PC-3 (cell line): Measurements from ENCODE around the gene ENTHD1. TPM values are rescaled to one million over a fixed set of nuclear protein-coding genes. Genes with fewer than 3 reads are reported as not detected.

ENCODE experiments used
- ATAC-seq: fragments of 200-7000 bp; cut with Tn5 transposase; 2 replicates; pipeline ENCODE4 v1.9.1; 2020; ENCODE audit warnings: mild to moderate bottlenecking, moderate library complexity
- BruUV-seq: library from RNA; stranded (reverse); fragments of 400-500 nt; replicated peaks from 2 replicates; lab custom pipeline; 2021; lab: Mats Ljungman, UMichigan
- CTCF ChIA-PET: fragments of 300-600 bp; sonication (Branson Sonifier 250); formaldehyde crosslinking; loops from one replicate; lab custom pipeline; 2022; ENCODE audit warnings: antibody characterized with exemption; lab: Charles Lee
- POLR2A ChIA-PET: fragments of 300-600 bp; sonication (Branson Sonifier 250); formaldehyde crosslinking; loops from one replicate; lab custom pipeline; 2022; ENCODE audit warnings: antibody characterized with exemption; ENCODE audit not compliant: unreplicated experiment; lab: Charles Lee
- DNase-seq: peaks from one replicate; pipeline ENCODE4 v3.0.0-alpha.2; 2015
- H2AFZ ChIP-seq: fragments of 300-600 bp; sonication (generic); 2 replicates; pipeline ENCODE4 v1.6.0; 2016; ENCODE audit warnings: antibody characterized with exemption, low read length
- H3F3A ChIP-seq: fragments of 300-600 bp; sonication (generic); one replicate; pipeline ENCODE4 v1.6.0; 2017; ENCODE audit warnings: antibody characterized with exemption, low read length, control low read depth, mild to moderate bottlenecking; ENCODE audit not compliant: unreplicated experiment
- H3K27ac ChIP-seq: fragments of 300-600 bp; sonication (generic); 2 replicates; pipeline ENCODE4 v1.5.1; 2016; ENCODE audit warnings: mild to moderate bottlenecking, low read length
- H3K27me3 ChIP-seq: fragments of 300-600 bp; sonication (generic); 2 replicates; pipeline ENCODE4 v1.6.1; 2016; ENCODE audit warnings: low read length, mixed read lengths
- H3K36me3 ChIP-seq: fragments of 300-600 bp; sonication (generic); 2 replicates; pipeline ENCODE4 v1.6.1; 2016; ENCODE audit warnings: low read depth, mixed run types, low read length, mixed read lengths
- H3K4me1 ChIP-seq: fragments of 300-600 bp; sonication (generic); 2 replicates; pipeline ENCODE4 v1.5.1; 2016; ENCODE audit warnings: low read length; ENCODE audit not compliant: insufficient read depth
- H3K4me2 ChIP-seq: fragments of 300-600 bp; sonication (generic); 2 replicates; pipeline ENCODE4 v1.6.0; 2016; ENCODE audit warnings: low read length
- H3K4me3 ChIP-seq: fragments of 300-600 bp; sonication (generic); 2 replicates; pipeline ENCODE4 v1.5.1; 2016; ENCODE audit warnings: mild to moderate bottlenecking, low read length, mixed read lengths
- H3K79me2 ChIP-seq: fragments of 300-600 bp; sonication (generic); 2 replicates; pipeline ENCODE4 v1.6.1; 2017; ENCODE audit warnings: low read length, mixed read lengths
- H3K9ac ChIP-seq: fragments of 300-600 bp; sonication (generic); 2 replicates; pipeline ENCODE4 v1.6.0; 2016; ENCODE audit warnings: mild to moderate bottlenecking, low read length
- H3K9me2 ChIP-seq: fragments of 300-600 bp; sonication (generic); replicated peaks from 2 replicates; pipeline ENCODE4 v1.6.1; 2016; ENCODE audit warnings: mixed run types, low read length, mixed read lengths
- H3K9me3 ChIP-seq: fragments of 300-600 bp; sonication (generic); 2 replicates; pipeline ENCODE4 v1.6.1; 2016; ENCODE audit warnings: low read length, mixed read lengths
- H4K20me1 ChIP-seq: fragments of 300-600 bp; sonication (generic); 2 replicates; pipeline ENCODE4 v1.6.1; 2016; ENCODE audit warnings: low read length, mixed read lengths
- CTCF ChIP-seq: fragments of 300-600 bp; sonication (generic); conservative IDR thresholded peaks from 2 replicates; pipeline ENCODE4 v1.5.1; 2017; ENCODE audit warnings: antibody characterized with exemption, low read depth, mild to moderate bottlenecking, low read length
- EZH2 ChIP-seq: fragments of 300-600 bp; sonication (generic); IDR thresholded peaks from one replicate; pipeline ENCODE4 v1.6.1; 2017; ENCODE audit warnings: antibody characterized with exemption, mild to moderate bottlenecking, low read length; ENCODE audit not compliant: unreplicated experiment
- EZH2phosphoT487 ChIP-seq: fragments of 300-600 bp; sonication (generic); IDR thresholded peaks from 2 replicates; pipeline ENCODE4 v1.6.1; 2018; ENCODE audit warnings: mild to moderate bottlenecking, antibody characterized with exemption, low read length, borderline replicate concordance
- intact Hi-C: fragments of 100-400 bp; cut with micrococcal nuclease; formaldehyde crosslinking; loops from 2 replicates; pipeline ENCODE4 v1.9.0; 2023
- total RNA-seq: library from RNA; depleted of rRNA; stranded (reverse); fragments of >200 nt; gene quantifications from 2 replicates; pipeline ENCODE4 v1.2.3, GENCODE V29; 2014

Gene ENTHD1
- total RNA-seq, 1 experiment from 2014 or later: not detected

DNA sequence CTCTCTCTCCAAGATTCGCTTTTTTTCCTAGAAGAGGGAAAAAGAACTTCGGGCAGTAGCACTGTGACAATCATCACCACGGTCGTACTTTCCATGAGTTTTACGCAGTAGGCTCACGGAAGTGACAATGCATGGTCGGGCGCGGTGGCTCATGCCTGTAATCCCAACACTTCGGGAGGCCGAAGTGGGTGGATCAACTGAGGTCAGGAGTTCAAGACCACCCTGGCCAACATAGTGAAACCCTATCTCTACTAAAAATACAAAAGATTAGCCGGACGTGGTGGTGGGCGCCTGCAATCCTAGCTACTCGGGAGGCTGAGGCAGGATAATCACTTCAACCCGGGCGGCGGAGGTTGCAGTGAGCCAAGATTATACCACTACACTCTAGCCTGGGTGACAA, 30.7 kb upstream of the ENTHD1 start:
- Histone ChIP-seq H3K9me2 (no peaks in the 10 kb centered on the region), H3K36me3 (no peaks in the 10 kb centered on the region), H3K79me2 (no peaks in the 10 kb centered on the region), H3K9me3 (no peaks in the 10 kb centered on the region), H3K9ac (no peak overlapping the region), H3K4me1 (no peaks in the 10 kb centered on the region), H3K4me3 (no peak overlapping the region), H2AFZ (no peak overlapping the region), H3K4me2 (no peak overlapping the region), H3K27me3 (peaks cover 72% of the 10 kb centered on the region), H4K20me1 (no peaks in the 10 kb centered on the region), H3K27ac (no peak overlapping the region), H3F3A (no peaks in the 10 kb centered on the region)
- DNase-seq (no peak), ATAC-seq (no peak)
- CTCF ChIA-PET: no interaction called here
- POLR2A ChIA-PET: no interaction called here
- intact Hi-C loops: no loop called here
- no TSS peak for BruUV-seq
- TF ChIP-seq EZH2 (no peak), EZH2phosphoT487 (no peak), CTCF (no peak)

GRCh38 chr22:39923696-39924095, 30.1 kb upstream of the ENTHD1 start:
- no peaks in the 10 kb centered on the region for H3K36me3 ChIP-seq
- no peak for DNase-seq
- POLR2A ChIA-PET: no interaction called here
- no TSS peak for BruUV-seq
- no peaks in the 10 kb centered on the region for H3F3A ChIP-seq
- H3K4me2 ChIP-seq: no peak overlapping the region
- CTCF ChIA-PET: no interaction called here
- H2AFZ ChIP-seq: no peak overlapping the region
- peaks cover 74% of the 10 kb centered on the region for H3K27me3 ChIP-seq
- H3K4me3 ChIP-seq: no peak overlapping the region
- H3K9me2 ChIP-seq: no peaks in the 10 kb centered on the region
- ATAC-seq: no peak
- no peaks in the 10 kb centered on the region for H3K79me2 ChIP-seq
- H4K20me1 ChIP-seq: no peaks in the 10 kb centered on the region
- no peak overlapping the region for H3K27ac ChIP-seq
- TF ChIP-seq EZH2phosphoT487 (no peak), EZH2 (no peak)
- no peaks in the 10 kb centered on the region for H3K4me1 ChIP-seq
- H3K9me3 ChIP-seq: no peaks in the 10 kb centered on the region
- intact Hi-C loops: no loop called here
- H3K9ac ChIP-seq: no peak overlapping the region

DNA sequence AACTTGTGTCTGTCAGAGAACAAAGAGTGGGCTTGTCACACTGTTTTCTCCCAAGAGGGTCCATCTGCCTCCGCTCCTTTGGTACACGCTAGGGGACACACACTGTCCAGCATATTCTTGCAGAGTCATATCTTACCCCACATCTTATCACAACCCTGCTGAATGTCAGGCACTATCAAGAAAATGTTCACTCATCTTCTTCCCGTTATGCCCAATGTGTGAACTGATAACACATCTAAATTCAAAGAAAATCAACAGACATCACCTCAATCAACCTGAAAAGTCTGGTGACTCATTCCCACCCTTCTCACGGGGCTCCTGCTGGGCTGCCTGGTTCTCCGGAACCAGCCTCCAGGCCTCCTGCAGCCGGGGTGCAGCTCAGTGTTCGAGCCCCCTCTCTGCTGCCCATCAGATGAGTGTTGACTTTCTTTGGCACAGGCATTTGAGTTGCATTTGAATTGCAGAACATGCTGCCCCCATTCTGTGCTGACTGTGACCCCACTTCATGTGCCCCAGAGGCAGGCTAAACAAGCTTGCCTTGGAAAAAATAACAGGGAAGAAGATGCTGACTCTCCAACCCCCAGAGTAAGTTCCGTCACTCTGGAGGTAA, 26.7 kb upstream of the ENTHD1 start:
- H3K9me2 ChIP-seq: no peaks in the 10 kb centered on the region
- BruUV-seq: no TSS peak
- H3K27ac ChIP-seq: no peak overlapping the region
- no peak overlapping the region for H2AFZ ChIP-seq
- no peak overlapping the region for H3K4me2 ChIP-seq
- no peak overlapping the region for H3K9ac ChIP-seq
- no peaks in the 10 kb centered on the region for H3K36me3 ChIP-seq
- TF ChIP-seq CTCF: no peak
- no peak for TF ChIP-seq EZH2phosphoT487
- no peak for TF ChIP-seq EZH2
- H3K4me1 ChIP-seq: no peaks in the 10 kb centered on the region
- ChIA-PET POLR2A (no interaction called here), CTCF (no interaction called here)
- H3K79me2 ChIP-seq: no peaks in the 10 kb centered on the region
- no peaks in the 10 kb centered on the region for H4K20me1 ChIP-seq
- intact Hi-C loops: no loop called here
- ATAC-seq (no peak), DNase-seq (no peak)
- peaks cover 74% of the 10 kb centered on the region for H3K27me3 ChIP-seq
- no peaks in the 10 kb centered on the region for H3K9me3 ChIP-seq
- no peaks in the 10 kb centered on the region for H3F3A ChIP-seq
- no peak overlapping the region for H3K4me3 ChIP-seq
